HG02763 (cell line): ENCODE measurements around the gene NHLH1.
"Not testable (repeated sequence)": the region's sequence is repeated elsewhere in the genome, so short reads cannot be mapped to it uniquely, and the experiment has no call there.

Experiments
- ATAC-seq: cut with Tn5 transposase; IDR thresholded peaks from one replicate; pipeline ENCODE4 v1.9.1; 2021; ENCODE audit warnings: mild to moderate bottlenecking, moderate library complexity; ENCODE audit not compliant: unreplicated experiment

Gene NHLH1

DNA sequence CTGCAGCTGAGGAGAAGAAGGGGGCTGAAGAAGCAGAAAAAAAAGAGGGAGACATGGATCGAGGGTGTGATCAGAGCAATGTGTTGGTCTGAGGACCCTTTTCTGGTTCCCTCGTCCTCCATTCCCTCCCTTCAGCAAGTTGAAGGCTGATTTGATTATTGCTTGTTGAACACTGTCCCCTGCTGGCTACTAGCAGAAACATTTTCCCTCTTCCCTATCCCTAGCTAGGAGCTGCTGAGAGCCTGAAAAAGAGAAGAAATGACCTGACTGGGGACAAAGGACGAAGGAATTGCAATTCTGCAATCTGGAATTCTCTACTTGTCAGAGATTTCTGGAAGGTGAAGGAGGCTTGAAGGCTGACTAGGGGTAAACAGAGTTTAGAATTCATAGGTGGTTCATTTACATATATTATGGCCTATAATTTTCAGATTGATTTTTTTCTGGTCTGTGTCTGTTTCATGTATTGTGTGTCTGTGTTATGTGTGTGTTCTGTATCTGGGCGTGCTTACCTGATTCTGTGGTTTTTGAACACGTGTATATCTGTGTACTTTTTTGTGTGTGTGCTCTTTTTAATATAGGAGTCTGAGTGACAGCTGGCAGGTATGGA is 9.8 kb downstream of the NHLH1 start:
- ATAC-seq = peak; percentile 43

DNA sequence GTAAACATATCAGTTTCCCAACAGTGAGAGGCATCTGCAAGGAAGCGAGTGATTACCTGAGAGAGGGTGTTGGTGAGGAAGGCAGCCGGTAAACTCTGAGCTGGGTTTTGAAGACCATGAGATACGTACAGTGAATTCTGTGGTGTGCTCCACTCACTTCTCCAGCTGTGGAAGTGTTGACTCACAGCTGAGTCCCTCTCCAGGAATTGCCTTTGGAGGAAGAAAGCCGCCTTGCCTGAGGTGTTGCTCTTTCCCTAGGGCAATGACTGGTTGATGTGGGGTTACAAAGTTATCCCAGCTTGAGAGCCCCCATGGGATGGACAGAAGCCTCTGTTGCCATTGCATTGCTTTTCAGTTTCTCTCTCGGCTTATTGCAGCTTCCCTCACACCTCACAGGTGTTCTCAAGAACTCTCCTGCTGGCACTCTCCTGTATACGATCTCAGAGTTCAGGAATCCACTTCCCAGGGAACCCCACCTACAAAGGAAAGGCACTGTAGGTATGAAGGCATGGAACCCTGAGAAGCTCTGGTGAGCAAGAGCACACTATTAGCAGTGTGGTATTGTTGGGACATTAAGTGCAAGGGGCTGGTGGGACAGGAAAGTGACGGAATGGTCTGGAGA is 10.8 kb downstream of the NHLH1 start:
- no peak for ATAC-seq

DNA sequence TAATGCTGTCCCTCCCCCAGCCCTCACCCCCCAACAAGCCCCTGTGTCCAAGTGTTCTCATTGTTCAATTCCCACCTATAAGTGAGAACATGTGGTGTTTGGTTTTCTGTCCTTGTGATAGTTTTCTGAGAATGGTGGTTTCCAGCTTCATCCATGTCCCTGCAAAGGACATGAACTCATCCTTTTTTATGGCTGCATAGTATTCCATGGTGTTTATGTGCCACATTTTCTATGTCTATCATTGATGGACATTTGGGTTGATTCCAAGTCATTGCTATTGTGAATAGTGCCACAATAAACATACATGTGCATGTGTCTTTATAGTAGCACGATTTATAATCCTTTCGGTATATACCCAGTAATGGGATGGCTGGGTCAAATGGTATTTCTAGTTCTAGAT is 17.9 kb downstream of the NHLH1 start:
- ATAC-seq = not testable (repeated sequence)

DNA sequence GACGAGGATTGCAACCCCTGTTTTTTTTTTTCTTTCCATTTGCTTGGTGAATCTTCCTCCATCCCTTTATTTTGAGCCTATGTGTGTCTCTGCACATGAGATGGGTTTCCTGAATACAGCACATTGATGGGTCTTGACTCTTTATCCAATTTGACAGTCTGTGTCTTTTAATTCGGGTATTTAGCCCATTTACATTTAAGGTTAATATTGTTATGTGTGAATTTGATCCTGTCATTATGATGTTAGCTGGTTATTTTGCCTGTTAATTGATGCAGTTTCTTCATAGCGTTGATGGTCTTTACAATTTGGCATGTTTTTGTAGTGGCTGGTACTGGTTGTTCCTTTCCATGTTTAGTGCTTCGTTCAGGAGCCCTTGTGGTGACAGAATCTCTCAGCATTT is 21.5 kb downstream of the NHLH1 start:
- not testable (repeated sequence) for ATAC-seq

DNA sequence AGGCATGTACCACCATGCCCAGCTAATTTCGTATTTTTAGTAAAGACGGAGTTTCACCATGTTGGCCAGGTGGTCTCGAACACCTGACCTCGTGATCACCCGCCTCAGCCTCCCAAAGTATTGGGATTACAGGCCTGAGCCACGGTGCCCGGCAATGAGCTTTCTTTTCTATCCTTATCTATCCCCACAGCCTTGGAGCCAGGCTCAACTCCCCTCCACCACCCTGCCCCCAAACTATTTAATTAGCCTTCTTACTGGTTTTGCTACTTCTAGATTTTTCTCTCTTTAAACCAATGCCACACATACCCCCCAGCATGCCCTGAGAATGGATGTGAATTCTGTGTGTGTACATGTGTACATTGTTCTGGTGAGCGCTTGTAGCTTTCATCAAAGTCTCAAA is 27.8 kb downstream of the NHLH1 start:
- ATAC-seq = no peak

DNA sequence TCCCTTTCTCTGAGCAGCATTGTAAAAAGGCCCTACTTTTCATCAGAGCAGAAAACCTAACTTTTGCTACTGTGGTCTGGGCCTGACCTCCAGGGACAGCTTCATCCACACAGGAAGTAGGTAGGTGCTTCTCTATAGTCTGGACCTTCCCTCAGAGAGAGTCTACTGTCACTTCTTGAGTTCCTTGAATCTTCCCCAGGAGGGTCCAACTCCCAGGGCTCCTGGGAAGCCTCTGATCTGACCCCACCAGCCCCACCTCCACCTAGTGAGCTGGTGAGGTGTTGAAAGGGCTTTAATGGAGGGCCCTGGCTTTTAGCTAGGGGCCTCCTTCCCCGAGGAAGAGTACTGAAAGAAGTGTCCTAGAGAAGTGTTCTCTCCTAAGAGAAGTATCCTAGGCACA is 30.8 kb downstream of the NHLH1 start:
- ATAC-seq = no peak

DNA sequence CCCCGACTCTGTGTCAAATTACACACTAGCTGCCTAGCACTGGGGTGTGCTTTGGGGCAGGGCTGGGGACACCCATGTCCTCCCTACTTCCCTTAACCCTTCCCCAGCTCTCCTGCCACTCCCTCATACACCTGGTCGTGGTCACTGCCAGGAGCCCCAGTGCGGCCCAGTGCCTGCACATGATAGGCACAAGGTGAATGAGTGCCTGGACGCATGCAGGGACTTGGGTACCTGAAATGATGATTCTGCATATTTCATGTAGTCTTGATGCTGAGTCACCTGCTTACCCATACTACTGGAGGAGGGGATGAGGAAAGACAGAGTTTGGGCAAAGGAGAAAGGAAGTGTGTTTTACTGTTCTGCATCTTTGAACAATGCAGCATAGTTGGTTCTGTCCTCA is 32.0 kb downstream of the NHLH1 start:
- no peak for ATAC-seq

DNA sequence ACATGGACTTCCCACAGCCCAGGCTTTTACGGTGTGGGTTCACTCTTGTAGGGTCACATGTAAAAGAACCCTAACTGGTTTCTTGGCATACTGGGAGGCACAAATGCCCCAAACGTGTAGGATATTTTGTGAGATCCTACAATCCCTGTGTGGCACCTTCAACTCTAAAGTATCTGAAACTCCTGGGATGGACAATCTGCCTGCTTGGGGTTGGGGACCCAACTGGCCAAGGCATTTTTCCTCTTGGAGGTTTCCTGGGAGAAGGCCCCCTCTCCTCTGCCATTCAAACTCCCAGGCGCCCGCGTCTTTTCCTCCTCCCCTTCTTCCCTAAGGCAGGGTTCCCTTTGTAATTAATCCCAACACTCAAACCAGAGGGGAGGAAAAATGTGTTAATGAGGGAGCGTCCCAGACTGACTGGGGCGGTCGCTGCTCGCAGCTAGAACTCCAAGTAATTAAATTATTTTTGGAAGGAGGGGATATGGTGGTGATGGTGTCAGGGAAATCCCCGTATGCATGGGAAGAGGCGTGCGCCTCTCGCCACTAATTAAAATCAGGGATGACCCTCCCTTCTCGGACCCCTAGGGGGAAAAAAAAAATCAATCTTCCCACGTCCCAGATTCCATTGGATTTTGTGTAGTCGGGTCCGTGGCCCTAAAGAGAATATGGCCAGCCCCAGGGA is 32.8 kb downstream of the NHLH1 start:
- ATAC-seq = no peak

DNA sequence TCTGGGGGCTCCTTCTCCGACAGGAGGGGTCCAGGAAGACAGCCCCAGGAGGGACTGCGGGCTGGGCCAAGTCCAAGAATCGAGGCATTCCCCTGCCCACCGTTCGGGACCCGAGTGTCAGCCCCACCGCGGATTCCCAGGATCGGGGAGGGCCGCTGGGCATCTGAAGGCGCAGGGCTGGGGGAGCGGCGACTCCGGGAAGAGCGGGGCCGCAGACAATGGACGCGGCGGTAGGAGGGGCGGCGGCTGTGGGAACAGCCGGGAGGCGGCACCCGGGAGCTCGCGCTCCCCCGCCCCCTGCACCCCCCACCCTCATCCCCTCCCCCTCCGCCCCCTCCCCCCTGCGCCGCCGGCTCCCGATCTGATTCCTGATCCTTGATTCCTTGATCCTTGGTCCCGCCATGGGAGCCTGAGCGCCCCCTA is 33.4 kb downstream of the NHLH1 start, which contains the start of gene VANGL2:
TSS of gene VANGL2 (plus strand) at position 342 of the 423 bp plus-strand sequence. CDS start 15,274 bp downstream, outside the sequence.
- no peak for ATAC-seq

DNA sequence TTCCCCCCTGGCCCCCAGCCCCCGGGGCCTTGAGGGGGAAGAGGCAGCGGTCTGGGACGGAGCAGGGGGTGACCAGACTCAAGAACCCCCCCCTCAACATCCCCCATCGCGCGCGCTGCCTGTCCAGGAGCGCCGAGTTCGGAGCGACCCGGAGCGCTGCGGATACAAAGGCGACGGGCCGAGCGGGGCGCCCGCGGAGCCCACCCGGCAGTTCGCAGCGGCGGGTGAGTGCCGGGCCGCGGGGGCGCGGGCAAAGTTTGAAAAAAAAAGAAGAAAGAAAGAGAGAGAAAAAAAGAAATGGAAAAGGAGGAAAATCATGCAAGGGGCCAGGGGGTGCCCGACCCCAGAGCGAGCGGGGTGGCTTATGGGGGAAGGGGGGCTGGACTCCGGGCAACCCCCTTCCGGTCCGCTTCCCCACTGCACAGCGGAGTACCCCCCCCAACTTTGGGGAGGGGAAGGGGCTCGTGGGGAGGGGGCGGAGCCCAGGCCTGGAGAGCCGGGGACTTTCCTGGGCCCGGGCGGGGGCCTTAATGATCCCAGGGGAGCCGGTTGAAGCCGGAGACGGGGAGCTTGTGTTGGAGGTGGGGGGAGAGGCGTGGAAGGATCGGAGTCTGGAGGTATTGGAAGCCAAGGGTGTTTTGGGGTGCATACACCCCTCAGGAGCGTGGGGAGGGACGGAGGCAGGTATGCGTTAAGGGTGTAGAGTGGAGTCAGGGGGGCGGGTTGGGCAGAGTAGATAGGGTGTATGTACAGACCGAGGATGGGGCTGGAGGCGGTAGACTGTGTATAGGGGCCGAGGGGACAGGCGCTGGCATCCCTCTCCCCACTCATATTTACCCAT is 34.0 kb downstream of the NHLH1 start:
- no peak for ATAC-seq

DNA sequence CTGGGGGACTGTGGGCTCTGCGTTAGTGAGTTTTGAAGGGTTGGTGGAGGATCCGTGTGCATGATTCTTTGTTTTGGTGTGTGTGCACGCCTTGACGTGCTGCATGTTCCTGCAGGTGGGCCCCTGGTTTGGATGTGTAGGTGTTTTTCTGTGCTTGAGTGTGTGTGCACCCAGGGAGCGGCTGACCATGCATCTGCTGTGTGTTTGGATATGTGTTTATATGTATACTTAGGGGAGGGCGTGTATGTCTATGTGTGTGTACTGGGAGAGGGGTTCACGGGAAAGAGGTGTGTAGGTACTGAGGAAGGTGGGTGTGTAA is 34.6 kb downstream of the NHLH1 start:
- no peak for ATAC-seq

DNA sequence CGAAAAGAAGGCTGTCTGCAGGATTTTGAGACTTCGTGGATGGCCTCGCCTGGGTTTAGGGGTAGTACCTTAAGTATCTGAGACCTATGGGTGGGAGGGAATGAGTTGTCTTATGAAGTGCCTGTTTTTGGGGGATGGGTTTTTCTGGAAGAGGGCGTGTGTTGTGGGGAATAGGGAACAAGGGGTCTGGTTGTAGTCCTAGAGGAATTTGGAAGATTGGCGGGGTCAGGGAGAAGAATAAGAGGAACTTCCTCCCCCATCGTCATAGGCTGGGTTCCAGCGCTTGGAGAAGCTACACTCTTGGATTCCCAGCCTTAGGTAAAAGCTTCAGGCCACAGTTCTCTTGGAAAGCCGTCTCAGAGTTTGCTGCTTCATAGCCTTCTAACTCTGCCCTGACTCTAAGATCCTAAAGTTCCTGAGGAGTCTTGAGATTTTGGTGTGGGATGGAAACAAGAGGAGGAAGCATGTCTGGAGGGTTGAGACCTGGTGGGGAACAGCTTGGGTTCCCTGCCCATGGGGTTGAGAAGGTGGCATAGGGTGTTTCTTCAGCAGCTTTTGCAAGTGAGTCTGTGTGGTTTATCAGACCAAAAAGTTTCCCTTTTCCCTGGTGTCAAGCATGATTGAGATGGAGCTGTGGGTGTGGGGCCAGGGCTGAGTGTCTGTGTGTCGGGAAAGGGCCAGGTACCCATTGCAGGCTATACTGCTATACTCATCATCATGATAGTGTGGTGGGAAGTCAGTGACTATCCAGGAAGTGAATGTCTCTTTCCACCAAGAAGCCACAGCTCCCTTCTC is 35.3 kb downstream of the NHLH1 start:
- ATAC-seq = no peak

DNA sequence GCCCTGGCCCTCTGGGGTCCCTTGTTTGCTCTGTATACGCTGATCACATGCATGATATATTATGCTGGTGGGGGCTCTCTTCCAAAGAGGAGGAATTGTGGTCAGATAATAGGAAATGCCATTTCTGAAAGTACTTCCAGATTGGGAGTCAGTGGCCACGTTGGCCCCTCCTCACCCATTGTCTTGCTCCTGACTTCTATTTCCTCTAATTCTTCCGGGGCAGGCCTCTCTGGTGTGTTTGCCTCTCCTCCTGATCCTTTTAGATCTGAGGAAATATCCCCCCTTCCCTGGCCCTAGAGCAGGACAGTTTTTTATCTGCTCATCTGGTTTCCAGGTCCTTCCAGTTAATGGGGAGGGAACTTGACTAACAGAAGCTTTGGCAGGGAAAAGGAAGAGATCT is 36.4 kb downstream of the NHLH1 start:
- ATAC-seq = no peak

DNA sequence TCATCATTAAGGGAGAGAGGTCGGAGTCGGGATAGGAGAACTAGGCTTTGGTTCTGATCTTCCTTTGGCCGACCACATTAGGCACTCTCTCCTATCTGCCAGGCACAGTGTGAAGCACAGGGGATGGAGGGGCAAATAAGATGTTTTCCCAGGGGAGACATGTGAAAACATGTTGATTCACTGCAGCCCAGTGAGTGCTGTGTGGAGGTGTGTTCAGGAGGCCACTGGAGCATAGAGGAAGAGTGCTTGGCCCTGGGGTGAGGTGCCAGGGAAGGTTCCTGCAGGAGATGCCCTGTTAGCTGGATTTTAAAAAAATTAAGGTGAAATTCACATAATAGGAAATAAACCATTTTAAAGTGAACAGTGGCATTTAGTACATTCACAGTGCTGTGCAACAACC is 37.2 kb downstream of the NHLH1 start:
- no peak for ATAC-seq

DNA sequence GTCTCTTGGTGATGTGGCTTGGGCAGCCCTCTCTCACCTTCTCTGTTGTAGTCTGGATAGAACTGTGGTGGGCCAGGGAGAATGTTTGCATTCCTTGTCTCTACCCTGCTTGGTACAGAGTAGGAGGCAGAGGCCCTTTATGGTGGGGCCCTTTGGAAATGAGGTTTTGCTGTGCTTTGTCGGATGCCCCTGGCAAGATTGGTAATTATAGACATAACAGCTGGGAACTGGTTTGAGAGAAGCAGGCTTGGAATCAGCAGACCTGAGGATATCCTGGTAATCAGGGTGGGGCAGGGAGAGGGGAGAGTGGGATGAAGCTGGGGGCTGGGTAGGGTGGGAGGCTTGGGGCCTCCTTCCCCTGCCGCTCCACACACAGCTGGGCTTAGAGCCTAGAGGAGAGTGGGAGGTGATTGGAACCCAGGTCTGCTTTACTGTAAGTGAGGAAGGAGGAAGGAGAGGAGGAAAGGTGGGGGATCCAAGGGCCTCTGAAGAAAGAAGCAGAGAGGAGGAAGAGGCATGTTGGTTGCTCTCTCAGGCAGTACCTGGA is 38.5 kb downstream of the NHLH1 start:
- ATAC-seq = no peak

DNA sequence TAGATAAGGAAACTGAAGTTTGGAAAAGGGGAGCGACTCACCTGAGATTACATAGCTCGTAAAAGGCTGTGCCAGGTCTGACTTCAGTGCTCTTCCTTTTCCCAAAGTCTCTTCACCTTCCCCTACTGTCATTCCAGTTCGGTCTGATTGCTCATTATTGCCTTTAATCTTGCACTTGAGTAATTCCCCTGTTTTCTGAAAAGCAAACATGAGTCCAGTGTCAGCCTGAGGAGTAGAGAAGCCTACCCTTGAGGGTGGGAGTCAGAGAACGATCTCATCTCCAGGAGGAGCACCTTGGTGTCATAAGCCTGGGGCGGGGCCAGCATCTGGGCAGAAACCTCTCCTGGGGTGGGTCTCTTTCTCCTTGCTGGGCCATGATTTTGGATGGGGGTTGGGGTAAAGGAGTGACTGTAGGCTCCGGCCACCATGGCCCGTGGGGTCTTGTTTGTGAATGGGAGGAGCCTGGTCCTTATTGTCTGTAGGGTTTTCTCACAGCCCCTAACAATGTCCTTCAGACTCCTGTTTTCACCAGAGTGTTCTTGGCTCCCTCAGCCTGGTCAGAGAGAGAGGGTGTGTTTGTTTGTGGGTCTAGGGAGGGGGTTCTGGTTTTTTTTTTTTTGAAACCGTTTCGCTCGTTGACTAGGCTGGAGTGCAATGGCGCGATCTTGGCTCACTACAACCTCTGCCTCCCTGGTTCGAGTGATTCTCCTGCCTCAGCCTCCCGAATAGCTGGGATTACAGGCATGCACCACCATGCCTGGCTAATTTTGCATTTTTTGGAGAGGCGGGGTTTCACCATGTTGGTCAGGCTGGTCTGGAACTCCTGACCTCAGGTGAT is 39.5 kb downstream of the NHLH1 start:
- ATAC-seq = no peak

DNA sequence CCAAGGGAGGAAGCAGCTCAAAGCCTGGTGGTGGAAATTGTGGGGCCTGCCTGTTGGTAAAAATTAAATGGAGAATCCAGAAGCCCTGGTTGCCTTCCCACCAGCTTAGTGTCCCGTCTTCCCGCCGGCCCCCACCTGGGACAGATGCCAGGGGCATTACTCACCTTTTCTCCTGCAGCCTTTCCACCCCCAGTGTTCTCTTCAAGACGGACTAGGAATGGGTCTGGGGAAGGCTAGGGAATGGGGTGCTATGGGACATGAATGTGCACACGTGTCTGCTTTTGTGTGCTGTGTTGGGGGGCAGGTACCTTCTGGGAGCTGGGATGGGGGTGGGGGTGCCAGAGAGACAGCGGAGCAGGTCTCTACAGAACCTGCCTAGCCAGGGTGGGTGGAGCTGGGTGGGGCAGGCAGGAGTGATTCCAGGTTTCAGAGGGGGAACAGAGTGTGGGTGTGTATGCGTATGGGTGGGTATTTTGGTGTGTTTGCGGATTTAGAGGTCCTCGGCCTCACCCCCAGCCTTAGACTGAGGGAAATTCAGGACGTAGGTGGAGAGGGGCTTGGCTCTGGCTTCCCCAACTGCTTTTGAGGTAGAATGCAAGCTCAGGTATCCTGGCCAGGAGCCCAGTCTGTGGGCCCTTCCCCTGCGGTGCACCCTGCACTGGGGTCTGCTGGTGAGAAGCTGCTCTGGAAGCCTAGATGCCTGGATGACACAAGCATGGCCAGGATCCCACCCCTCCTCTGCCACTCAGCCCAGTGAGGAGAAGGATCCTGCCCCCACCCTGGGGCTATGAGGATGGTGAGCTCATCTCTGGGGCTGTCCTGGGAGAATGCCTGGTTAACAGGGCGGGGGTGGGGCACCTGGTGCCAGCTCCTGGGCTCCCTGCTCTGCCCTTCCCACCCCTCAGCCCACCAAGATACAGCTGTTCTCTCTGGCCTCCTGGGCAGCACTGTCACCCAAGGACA is 41.2 kb downstream of the NHLH1 start:
- no peak for ATAC-seq

DNA sequence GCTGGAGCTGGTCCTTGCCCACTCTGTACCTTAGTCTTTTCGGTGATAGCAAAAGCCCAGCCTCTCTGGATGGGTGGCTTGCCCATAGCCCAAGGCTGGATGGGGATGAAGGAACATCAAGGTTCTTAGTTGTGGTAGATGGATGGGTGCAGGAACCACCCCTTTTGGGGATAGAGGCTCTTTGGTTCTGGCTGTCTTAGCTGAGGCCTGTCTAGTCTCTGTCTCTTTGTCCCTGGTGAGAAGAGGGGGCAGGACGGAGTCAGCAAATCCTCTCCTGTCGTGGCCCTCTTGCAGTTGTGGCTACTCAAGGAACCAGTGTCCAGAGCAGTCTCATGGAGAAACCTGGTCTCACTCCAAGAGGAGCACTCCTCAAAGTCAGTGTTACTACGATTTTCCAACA is 42.0 kb downstream of the NHLH1 start:
- ATAC-seq = no peak
